Measurements from ENCODE around the gene LYZL6.

LYZL6 gene

GRCh38 chr17:35972066-35972465, 28.6 kb upstream of the LYZL6 start:
- H3K4me3 ChIP-seq (ENCODE audit: low read depth in 1 of 2, low read length in 2 of 2): no peak overlapping the region
- no peak for DNase-seq
- H3K79me2 ChIP-seq (ENCODE audit: insufficient read depth, low read length): no peaks in the 10 kb centered on the region
- H2AFZ ChIP-seq (ENCODE audit: low read depth, low read length): no peak overlapping the region
- H3K4me1 ChIP-seq (ENCODE audit: insufficient read depth, low read length): no peaks in the 10 kb centered on the region; the same call in 1 of the 2 replicates
- H3K9me3 ChIP-seq (ENCODE audit: insufficient read depth, low read length, severe bottlenecking): no peaks in the 10 kb centered on the region
- H3K27me3 ChIP-seq (ENCODE audit: insufficient read depth, low read length, poor library complexity): no peaks in the 10 kb centered on the region
- no peak overlapping the region for H3K27ac ChIP-seq (ENCODE audit: low read length)
- ATAC-seq (ENCODE audit: insufficient read depth, low read depth): no peak
- no peak overlapping the region for H3K9ac ChIP-seq (ENCODE audit: low read depth, low read length)
- no peak for TF ChIP-seq EZH2 (IDR thresholded peaks at IDR 0.05; ENCODE audit: borderline replicate concordance, low read depth, low read length, severe bottlenecking)
- no peak for TF ChIP-seq CTCF (IDR thresholded peaks at IDR 0.05; ENCODE audit: borderline replicate concordance, extremely low read depth, low read length, poor library complexity, severe bottlenecking)
- H3K36me3 ChIP-seq (ENCODE audit: insufficient read depth, low read length): no peaks in the 10 kb centered on the region
- H3K4me2 ChIP-seq (ENCODE audit: insufficient read depth, low read length): no peak overlapping the region
- H4K20me1 ChIP-seq (ENCODE audit: insufficient read depth, low read length): no peaks in the 10 kb centered on the region

GRCh38 chr17:35969558-35970380, 26.3 kb upstream of the LYZL6 start:
- Histone ChIP-seq H3K27me3 (ENCODE audit: insufficient read depth, low read length, poor library complexity) (no peaks in the 10 kb centered on the region), H3K9ac (ENCODE audit: low read depth, low read length) (no peak overlapping the region), H3K79me2 (ENCODE audit: insufficient read depth, low read length) (no peaks in the 10 kb centered on the region), H3K36me3 (ENCODE audit: insufficient read depth, low read length) (no peaks in the 10 kb centered on the region), H4K20me1 (ENCODE audit: insufficient read depth, low read length) (no peaks in the 10 kb centered on the region), H3K4me2 (ENCODE audit: insufficient read depth, low read length) (no peak overlapping the region), H2AFZ (ENCODE audit: low read depth, low read length) (no peak overlapping the region), H3K4me3 (ENCODE audit: low read depth in 1 of 2, low read length in 2 of 2) (no peak overlapping the region), H3K4me1 (ENCODE audit: insufficient read depth, low read length) (no peaks in the 10 kb centered on the region; the same call in 1 of the 2 replicates), H3K27ac (ENCODE audit: low read length) (no peak overlapping the region), H3K9me3 (ENCODE audit: insufficient read depth, low read length, severe bottlenecking) (no peaks in the 10 kb centered on the region)
- TF ChIP-seq EZH2 (IDR thresholded peaks at IDR 0.05; ENCODE audit: borderline replicate concordance, low read depth, low read length, severe bottlenecking) (no peak), CTCF (IDR thresholded peaks at IDR 0.05; ENCODE audit: borderline replicate concordance, extremely low read depth, low read length, poor library complexity, severe bottlenecking) (peak; percentile 93)
- ATAC-seq (ENCODE audit: insufficient read depth, low read depth): peak; percentile 78
- DNase-seq: peak; percentile 75

GRCh38 chr17:35968520-35969054, 25.1 kb upstream of the LYZL6 start:
- H4K20me1 ChIP-seq (ENCODE audit: insufficient read depth, low read length): no peaks in the 10 kb centered on the region
- H3K27me3 ChIP-seq (ENCODE audit: insufficient read depth, low read length, poor library complexity): no peaks in the 10 kb centered on the region
- no peaks in the 10 kb centered on the region for H3K36me3 ChIP-seq (ENCODE audit: insufficient read depth, low read length)
- ATAC-seq (ENCODE audit: insufficient read depth, low read depth): no peak
- no peak for DNase-seq
- no peaks in the 10 kb centered on the region for H3K79me2 ChIP-seq (ENCODE audit: insufficient read depth, low read length)
- H3K27ac ChIP-seq (ENCODE audit: low read length): no peak overlapping the region
- no peak for TF ChIP-seq EZH2 (IDR thresholded peaks at IDR 0.05; ENCODE audit: borderline replicate concordance, low read depth, low read length, severe bottlenecking)
- no peak for TF ChIP-seq CTCF (IDR thresholded peaks at IDR 0.05; ENCODE audit: borderline replicate concordance, extremely low read depth, low read length, poor library complexity, severe bottlenecking)
- H2AFZ ChIP-seq (ENCODE audit: low read depth, low read length): no peak overlapping the region
- H3K4me3 ChIP-seq (ENCODE audit: low read depth in 1 of 2, low read length in 2 of 2): no peak overlapping the region
- no peak overlapping the region for H3K4me2 ChIP-seq (ENCODE audit: insufficient read depth, low read length)
- H3K9ac ChIP-seq (ENCODE audit: low read depth, low read length): no peak overlapping the region
- H3K9me3 ChIP-seq (ENCODE audit: insufficient read depth, low read length, severe bottlenecking): no peaks in the 10 kb centered on the region
- no peaks in the 10 kb centered on the region; the same call in 1 of the 2 replicates for H3K4me1 ChIP-seq (ENCODE audit: insufficient read depth, low read length)
